GM10248 (cell line): ENCODE measurements around the gene CCNJL.

Experiments used
- CTCF ChIA-PET: fragments of 300-600 bp; sonication (Branson Sonifier 250); formaldehyde crosslinking; extraction: SDS; loops from one replicate; lab custom pipeline; 2021; ENCODE audit warnings: antibody characterized with exemption; lab: Yijun Ruan, JAX
- POLR2A ChIA-PET: fragments of 350-650 bp; sonication (Branson Sonifier 250); formaldehyde crosslinking; extraction: SDS; loops from one replicate; lab custom pipeline; 2020; ENCODE audit warnings: antibody characterized with exemption; lab: Yijun Ruan, JAX
- DNase-seq: peaks from one replicate; pipeline ENCODE4 v3.0.0; 2012; ENCODE audit errors: extremely low spot score
- CTCF ChIP-seq: IDR thresholded peaks from 2 replicates; pipeline ENCODE4 v1.5.1; 2012; ENCODE audit warnings: mild to moderate bottlenecking, low read depth; ENCODE audit errors: extremely low read depth, missing control alignments, control extremely low read depth

Gene CCNJL

GRCh38 chr5:160312134-160312959 lies at the start of gene CCNJL:
Gene CCNJL, minus strand, starts transcription at chr5:160312564. Its CDS starts 641 bp downstream, at chr5:160311923.
- POLR2A ChIA-PET, result no interaction called here
- DNase-seq, result peak; percentile 66

GRCh38 chr5:160361624-160362228 lies 49.4 kb upstream of the CCNJL start:
- CTCF ChIA-PET, result interaction anchor here (1.0 kb wide), 1 partner anchor 16 kb away, joined by 3 read pairs; no protein-coding TSS in a partner anchor
- DNase-seq, result no peak
- TF ChIP-seq CTCF, result no peak
- POLR2A ChIA-PET, result interaction anchor here (0.6 kb wide), 1 partner anchor 964 kb away, joined by 4 read pairs; no protein-coding TSS in a partner anchor

More at GRCh38 chr5:160312134-160312959, at the start of gene CCNJL:
- CTCF ChIA-PET, result no interaction called here
- TF ChIP-seq CTCF, result no peak

GRCh38 chr5:160360310-160360709 lies 47.9 kb upstream of the CCNJL start:
- ChIA-PET POLR2A (no interaction called here), CTCF (interaction anchor here (0.9 to 1.1 kb wide), 2 partner anchors 18 to 31 kb away, joined by 3 read pairs; no protein-coding TSS in a partner anchor)
- TF ChIP-seq CTCF, result no peak
- no peak for DNase-seq

- no peak for TF ChIP-seq CTCF
- DNase-seq, result no peak
- ChIA-PET CTCF (interaction anchor here (0.9 to 1.1 kb wide), 2 partner anchors 18 to 32 kb away, joined by 3 read pairs; no protein-coding TSS in a partner anchor), POLR2A (no interaction called here)
Observed at GRCh38 chr5:160359816-160360215, 47.5 kb upstream of the CCNJL start.

- POLR2A ChIA-PET, result no interaction called here
- TF ChIP-seq CTCF, result no peak
- CTCF ChIA-PET, result interaction anchor here (0.9 to 2.8 kb wide), 2 partner anchors 11 to 17 kb away, joined by 3 to 7 read pairs; no protein-coding TSS in a partner anchor
- DNase-seq, result no peak
Observed at GRCh38 chr5:160359242-160359641, 46.9 kb upstream of the CCNJL start.

GRCh38 chr5:160357861-160358411 lies 45.6 kb upstream of the CCNJL start:
- ChIA-PET CTCF (interaction anchor here (1.4 to 2.8 kb wide), 2 partner anchors 9 to 12 kb away, joined by 6 to 7 read pairs; no protein-coding TSS in a partner anchor), POLR2A (no interaction called here)
- TF ChIP-seq CTCF, result no peak
- no peak for DNase-seq
